ENCODE results near the gene TTC23. TPM values are rescaled to one million over a fixed set of nuclear protein-coding genes. Genes with fewer than 3 reads are reported as not detected.

Gene TTC23
- total and polyA plus RNA-seq, 2 donors (not counting 3 experiments of a cell fraction or from before 2014, with no cell fraction given), result 4.1 to 27.3 TPM

GRCh38 chr15:99291643-99292042 is 42.3 kb upstream of the TTC23 start:
- H3K9me1 ChIP-seq (replicated peaks; ENCODE audit: control insufficient read depth, extremely low read depth, insufficient read depth, low read length), result no peaks in the 10 kb centered on the region
- H3K27ac ChIP-seq (ENCODE audit: insufficient read depth, low read depth, low read length), result no peak overlapping the region
- DNase-seq (ENCODE audit: low read depth, low spot score) (no peak), FAIRE-seq (no peak)
- no TSS peak for BruUV-seq (replicated peaks)
- ChIA-PET POLR2A (no interaction called here), CTCF (interaction anchor here (1.1 to 1.8 kb wide), 2 partner anchors 9 to 413 kb away, joined by 3 to 9 read pairs; no protein-coding TSS in a partner anchor)
- H3K4me1 ChIP-seq (ENCODE audit: control insufficient read depth, extremely low read depth, insufficient read depth, low read length), result no peaks in the 10 kb centered on the region
- no peak overlapping the region for H3K4me2 ChIP-seq (ENCODE audit: insufficient read depth, low read length)
- no peaks in the 10 kb centered on the region for H3K79me2 ChIP-seq (ENCODE audit: control insufficient read depth, insufficient read depth, low read length)
- intact Hi-C loops (cut with micrococcal nuclease), result no loop called here
- TF ChIP-seq MYC (IDR thresholded peaks at IDR 0.05; ENCODE audit: low read depth, low read length), result no peak
- TF ChIP-seq GATA2 (IDR thresholded peaks at IDR 0.05; ENCODE audit: insufficient read depth, insufficient read length, low read depth, low read length), result no peak
- no peak for TF ChIP-seq JUN (IDR thresholded peaks at IDR 0.05; ENCODE audit: borderline replicate concordance, insufficient read depth, insufficient read length, low read depth)
- TF ChIP-seq MAX (IDR thresholded peaks at IDR 0.05; ENCODE audit: insufficient read depth, insufficient read length), result no peak
- dilution Hi-C loops (cut with MboI; ENCODE audit: extremely low pct_ligation_motif_present, low sequenced_read_pairs), result loop anchor here (25.0 kb wide), 1 partner anchor 421 kb away; no protein-coding TSS in a partner anchor
- H3K9me3 ChIP-seq (replicated peaks; ENCODE audit: control insufficient read depth, insufficient read depth, low read length), result no peaks in the 10 kb centered on the region
- no peaks in the 10 kb centered on the region for H3K27me3 ChIP-seq (ENCODE audit: control insufficient read depth in 2 of 2, insufficient read depth in 2 of 2, low read length in 2 of 2)
- no peak overlapping the region for H3K4me3 ChIP-seq (replicated peaks in 1 of 3; ENCODE audit: insufficient read depth in 1 of 3, low read depth in 1 of 3, low read length in 3 of 3)
- H3K36me3 ChIP-seq (ENCODE audit: control insufficient read depth in 2 of 2, extremely low read depth in 1 of 2, insufficient read depth in 2 of 2, low read length in 2 of 2), result peaks cover 0 to 2% of the 10 kb centered on the region in 2 experiments
- H3K9ac ChIP-seq (replicated peaks; ENCODE audit: extremely low read depth, insufficient read depth, low read length), result no peak overlapping the region
- H4K20me1 ChIP-seq (replicated peaks; ENCODE audit: control insufficient read depth, extremely low read depth, insufficient read depth, low read length), result no peaks in the 10 kb centered on the region
- no peak overlapping the region for H2AFZ ChIP-seq (ENCODE audit: low read depth, low read length)

- intact Hi-C loops (cut with micrococcal nuclease), result no loop called here
- no peak overlapping the region for H3K4me3 ChIP-seq (replicated peaks in 1 of 3; ENCODE audit: insufficient read depth in 1 of 3, low read depth in 1 of 3, low read length in 3 of 3)
- no peak overlapping the region for H2AFZ ChIP-seq (ENCODE audit: low read depth, low read length)
- H4K20me1 ChIP-seq (replicated peaks; ENCODE audit: control insufficient read depth, extremely low read depth, insufficient read depth, low read length), result no peaks in the 10 kb centered on the region
- H3K36me3 ChIP-seq (ENCODE audit: control insufficient read depth in 2 of 2, extremely low read depth in 1 of 2, insufficient read depth in 2 of 2, low read length in 2 of 2), result no peaks in the 10 kb centered on the region
- H3K9ac ChIP-seq (replicated peaks; ENCODE audit: extremely low read depth, insufficient read depth, low read length), result no peak overlapping the region
- dilution Hi-C loops (cut with MboI; ENCODE audit: extremely low pct_ligation_motif_present, low sequenced_read_pairs), result loop anchor here (25.0 kb wide), 1 partner anchor 429 kb away; no protein-coding TSS in a partner anchor
- BruUV-seq (replicated peaks), result no TSS peak
- no peaks in the 10 kb centered on the region for H3K9me1 ChIP-seq (replicated peaks; ENCODE audit: control insufficient read depth, extremely low read depth, insufficient read depth, low read length)
- ChIA-PET POLR2A (no interaction called here), CTCF (interaction anchor here (0.6 to 10.7 kb wide), 7 partner anchors 9 to 472 kb away, joined by 3 to 223 read pairs (median 4); partner anchors contain the start of gene LYSMD4)
- no peak for FAIRE-seq
- DNase-seq (ENCODE audit: low read depth, low spot score), result peak; percentile 42
- no peak overlapping the region for H3K27ac ChIP-seq (ENCODE audit: insufficient read depth, low read depth, low read length)
- peaks cover 15% of the 10 kb centered on the region for H3K4me1 ChIP-seq (ENCODE audit: control insufficient read depth, extremely low read depth, insufficient read depth, low read length)
- H3K4me2 ChIP-seq (ENCODE audit: insufficient read depth, low read length), result no peak overlapping the region
- peak; percentile 70 for TF ChIP-seq FOS (IDR thresholded peaks at IDR 0.05; ENCODE audit: borderline replicate concordance, insufficient read depth, low read length)
- no peak for TF ChIP-seq JUN (IDR thresholded peaks at IDR 0.05; ENCODE audit: borderline replicate concordance, insufficient read depth, insufficient read length, low read depth)
- no peaks in the 10 kb centered on the region for H3K79me2 ChIP-seq (ENCODE audit: control insufficient read depth, insufficient read depth, low read length)
- no peaks in the 10 kb centered on the region for H3K9me3 ChIP-seq (replicated peaks; ENCODE audit: control insufficient read depth, insufficient read depth, low read length)
- H3K27me3 ChIP-seq (ENCODE audit: control insufficient read depth in 2 of 2, insufficient read depth in 2 of 2, low read length in 2 of 2), result no peaks in the 10 kb centered on the region
Measured at GRCh38 chr15:99283717-99284116, 34.3 kb upstream of the TTC23 start.

All from endothelial cell of umbilical vein (primary cell).